ENCODE measurements around the gene PON2.

The PON2 gene

DNA sequence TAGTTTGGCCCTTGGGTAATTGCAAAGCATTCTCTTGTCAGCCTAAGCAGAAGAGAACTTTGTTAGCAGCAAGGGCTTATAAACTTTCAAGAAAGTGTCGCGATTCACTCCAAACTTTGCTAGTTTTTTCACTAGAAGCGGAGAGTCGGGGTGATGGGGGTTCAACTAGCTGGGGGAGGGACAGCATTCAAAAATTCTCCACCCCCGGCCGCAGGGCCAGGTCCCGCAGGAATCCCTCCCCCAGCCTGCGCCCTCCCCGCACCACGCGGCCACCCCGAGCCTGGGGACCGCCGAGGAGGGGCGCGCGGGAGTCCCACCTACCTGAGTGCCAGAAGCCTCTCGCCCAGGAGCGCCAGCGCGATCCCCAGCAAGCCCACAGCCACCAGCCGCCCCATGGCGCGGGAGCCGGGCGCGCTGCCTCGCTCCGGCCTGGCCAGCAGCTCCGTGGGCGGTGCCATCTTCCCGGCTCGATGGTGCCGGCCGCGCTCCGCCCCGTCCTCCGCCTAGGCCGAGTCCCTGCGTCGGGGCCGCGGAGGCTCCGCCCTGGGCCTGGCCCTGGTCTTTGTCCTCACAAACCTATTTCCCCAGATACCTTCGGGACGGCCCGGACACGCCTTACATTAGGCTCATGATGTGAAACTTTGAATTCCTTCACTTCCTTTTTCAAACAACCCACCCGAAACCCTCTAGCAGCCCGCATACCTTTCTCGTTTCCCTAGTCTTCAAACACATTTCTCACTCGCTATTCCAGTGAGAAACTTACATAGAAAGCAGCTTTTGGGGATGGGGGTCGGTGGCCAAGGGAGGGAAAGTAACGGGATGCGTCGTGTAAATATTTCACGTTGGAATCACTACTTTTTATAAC is at the start of gene PON2 (continued):
- TF ChIP-seq, protein P1, sequence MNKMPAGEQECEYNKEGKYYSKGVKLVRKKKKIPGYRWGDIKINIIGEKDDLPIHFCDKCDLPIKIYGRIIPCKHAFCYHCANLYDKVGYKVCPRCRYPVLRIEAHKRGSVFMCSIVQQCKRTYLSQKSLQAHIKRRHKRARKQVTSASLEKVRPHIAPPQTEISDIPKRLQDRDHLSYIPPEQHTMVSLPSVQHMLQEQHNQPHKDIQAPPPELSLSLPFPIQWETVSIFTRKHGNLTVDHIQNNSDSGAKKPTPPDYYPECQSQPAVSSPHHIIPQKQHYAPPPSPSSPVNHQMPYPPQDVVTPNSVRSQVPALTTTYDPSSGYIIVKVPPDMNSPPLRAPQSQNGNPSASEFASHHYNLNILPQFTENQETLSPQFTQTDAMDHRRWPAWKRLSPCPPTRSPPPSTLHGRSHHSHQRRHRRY (tag by site-specific recombination; IDR thresholded peaks at IDR 0.05): no peak
- TF ChIP-seq ZNF354C (tag by site-specific recombination; IDR thresholded peaks at IDR 0.05; ENCODE audit: borderline replicate concordance, low read depth) (no peak), ZNF785 (tag by site-specific recombination; IDR thresholded peaks at IDR 0.05) (no peak), ZNF10 (tag by site-specific recombination; IDR thresholded peaks at IDR 0.05) (no peak), ZNF202 (tag by site-specific recombination; IDR thresholded peaks at IDR 0.05; ENCODE audit: borderline replicate concordance) (no peak), ZNF501 (tag by site-specific recombination; IDR thresholded peaks at IDR 0.05) (no peak; the same call in 1 of the 2 replicates), ZNF121 (tag by site-specific recombination; IDR thresholded peaks at IDR 0.05) (no peak), IKZF3 (tag by site-specific recombination; IDR thresholded peaks at IDR 0.05) (0 out of 2 replicates have a peak, but pooled peaks have one; percentile 9), ZNF24 (tag by site-specific recombination; IDR thresholded peaks at IDR 0.05) (no peak), BCL11A (tag by site-specific recombination; IDR thresholded peaks at IDR 0.05; ENCODE audit: low read depth) (no peak), ZFHX2 (tag by site-specific recombination; conservative IDR thresholded peaks at IDR 0.05) (peak; percentile 88), ZIC2 (tag by site-specific recombination; IDR thresholded peaks at IDR 0.05) (peak; percentile 48), ZNF514 (tag by site-specific recombination; IDR thresholded peaks at IDR 0.05) (no peak), ZNF544 (tag by site-specific recombination; IDR thresholded peaks at IDR 0.05) (no peak), ZNF707 (tag by site-specific recombination; IDR thresholded peaks at IDR 0.05) (no peak), ZBTB21 (tag by site-specific recombination; IDR thresholded peaks at IDR 0.05) (no peak), ZBTB17 (tag by site-specific recombination; IDR thresholded peaks at IDR 0.05) (peak; percentile 68; the same call in 1 of the 2 replicates), ZNF394 (tag by site-specific recombination; IDR thresholded peaks at IDR 0.05; ENCODE audit: borderline replicate concordance) (no peak), ZNF768 (tag by site-specific recombination; IDR thresholded peaks at IDR 0.05) (no peak), ZNF2 (tag by site-specific recombination; IDR thresholded peaks at IDR 0.05) (no peak), ZNF132 (tag by site-specific recombination; IDR thresholded peaks at IDR 0.05; ENCODE audit: borderline replicate concordance) (no peak), EGR2 (tag by site-specific recombination; IDR thresholded peaks at IDR 0.05; ENCODE audit: low read depth) (peak; percentile 77), RBAK (tag by site-specific recombination; IDR thresholded peaks at IDR 0.05) (no peak), ZNF138 (tag by site-specific recombination; IDR thresholded peaks at IDR 0.05; ENCODE audit: borderline replicate concordance) (no peak), HOXC10 (CRISPR knock-in tag; IDR thresholded peaks at IDR 0.05) (no peak), ZNF426 (tag by site-specific recombination; IDR thresholded peaks at IDR 0.05) (no peak), ZNF37A (tag by site-specific recombination; IDR thresholded peaks at IDR 0.05) (no peak)
- TF ChIP-seq, protein P2, sequence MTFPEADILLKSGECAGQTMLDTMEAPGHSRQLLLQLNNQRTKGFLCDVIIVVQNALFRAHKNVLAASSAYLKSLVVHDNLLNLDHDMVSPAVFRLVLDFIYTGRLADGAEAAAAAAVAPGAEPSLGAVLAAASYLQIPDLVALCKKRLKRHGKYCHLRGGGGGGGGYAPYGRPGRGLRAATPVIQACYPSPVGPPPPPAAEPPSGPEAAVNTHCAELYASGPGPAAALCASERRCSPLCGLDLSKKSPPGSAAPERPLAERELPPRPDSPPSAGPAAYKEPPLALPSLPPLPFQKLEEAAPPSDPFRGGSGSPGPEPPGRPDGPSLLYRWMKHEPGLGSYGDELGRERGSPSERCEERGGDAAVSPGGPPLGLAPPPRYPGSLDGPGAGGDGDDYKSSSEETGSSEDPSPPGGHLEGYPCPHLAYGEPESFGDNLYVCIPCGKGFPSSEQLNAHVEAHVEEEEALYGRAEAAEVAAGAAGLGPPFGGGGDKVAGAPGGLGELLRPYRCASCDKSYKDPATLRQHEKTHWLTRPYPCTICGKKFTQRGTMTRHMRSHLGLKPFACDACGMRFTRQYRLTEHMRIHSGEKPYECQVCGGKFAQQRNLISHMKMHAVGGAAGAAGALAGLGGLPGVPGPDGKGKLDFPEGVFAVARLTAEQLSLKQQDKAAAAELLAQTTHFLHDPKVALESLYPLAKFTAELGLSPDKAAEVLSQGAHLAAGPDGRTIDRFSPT (tag by site-specific recombination; IDR thresholded peaks at IDR 0.05): peak; percentile 73; the same call in 1 of the 2 replicates
- TF ChIP-seq, protein P3, sequence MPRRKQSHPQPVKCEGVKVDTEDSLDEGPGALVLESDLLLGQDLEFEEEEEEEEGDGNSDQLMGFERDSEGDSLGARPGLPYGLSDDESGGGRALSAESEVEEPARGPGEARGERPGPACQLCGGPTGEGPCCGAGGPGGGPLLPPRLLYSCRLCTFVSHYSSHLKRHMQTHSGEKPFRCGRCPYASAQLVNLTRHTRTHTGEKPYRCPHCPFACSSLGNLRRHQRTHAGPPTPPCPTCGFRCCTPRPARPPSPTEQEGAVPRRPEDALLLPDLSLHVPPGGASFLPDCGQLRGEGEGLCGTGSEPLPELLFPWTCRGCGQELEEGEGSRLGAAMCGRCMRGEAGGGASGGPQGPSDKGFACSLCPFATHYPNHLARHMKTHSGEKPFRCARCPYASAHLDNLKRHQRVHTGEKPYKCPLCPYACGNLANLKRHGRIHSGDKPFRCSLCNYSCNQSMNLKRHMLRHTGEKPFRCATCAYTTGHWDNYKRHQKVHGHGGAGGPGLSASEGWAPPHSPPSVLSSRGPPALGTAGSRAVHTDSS (tag by site-specific recombination; IDR thresholded peaks at IDR 0.05): no peak
- TF ChIP-seq, protein P4, sequence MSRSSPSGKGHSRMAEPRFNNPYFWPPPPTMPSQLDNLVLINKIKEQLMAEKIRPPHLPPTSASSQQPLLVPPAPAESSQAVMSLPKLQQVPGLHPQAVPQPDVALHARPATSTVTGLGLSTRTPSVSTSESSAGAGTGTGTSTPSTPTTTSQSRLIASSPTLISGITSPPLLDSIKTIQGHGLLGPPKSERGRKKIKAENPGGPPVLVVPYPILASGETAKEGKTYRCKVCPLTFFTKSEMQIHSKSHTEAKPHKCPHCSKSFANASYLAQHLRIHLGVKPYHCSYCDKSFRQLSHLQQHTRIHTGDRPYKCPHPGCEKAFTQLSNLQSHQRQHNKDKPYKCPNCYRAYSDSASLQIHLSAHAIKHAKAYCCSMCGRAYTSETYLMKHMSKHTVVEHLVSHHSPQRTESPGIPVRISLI (tag by site-specific recombination; IDR thresholded peaks at IDR 0.05): no peak
- TF ChIP-seq, protein P5, sequence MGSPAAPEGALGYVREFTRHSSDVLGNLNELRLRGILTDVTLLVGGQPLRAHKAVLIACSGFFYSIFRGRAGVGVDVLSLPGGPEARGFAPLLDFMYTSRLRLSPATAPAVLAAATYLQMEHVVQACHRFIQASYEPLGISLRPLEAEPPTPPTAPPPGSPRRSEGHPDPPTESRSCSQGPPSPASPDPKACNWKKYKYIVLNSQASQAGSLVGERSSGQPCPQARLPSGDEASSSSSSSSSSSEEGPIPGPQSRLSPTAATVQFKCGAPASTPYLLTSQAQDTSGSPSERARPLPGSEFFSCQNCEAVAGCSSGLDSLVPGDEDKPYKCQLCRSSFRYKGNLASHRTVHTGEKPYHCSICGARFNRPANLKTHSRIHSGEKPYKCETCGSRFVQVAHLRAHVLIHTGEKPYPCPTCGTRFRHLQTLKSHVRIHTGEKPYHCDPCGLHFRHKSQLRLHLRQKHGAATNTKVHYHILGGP (tag by site-specific recombination; IDR thresholded peaks at IDR 0.05): no peak
- TF ChIP-seq, protein P6, sequence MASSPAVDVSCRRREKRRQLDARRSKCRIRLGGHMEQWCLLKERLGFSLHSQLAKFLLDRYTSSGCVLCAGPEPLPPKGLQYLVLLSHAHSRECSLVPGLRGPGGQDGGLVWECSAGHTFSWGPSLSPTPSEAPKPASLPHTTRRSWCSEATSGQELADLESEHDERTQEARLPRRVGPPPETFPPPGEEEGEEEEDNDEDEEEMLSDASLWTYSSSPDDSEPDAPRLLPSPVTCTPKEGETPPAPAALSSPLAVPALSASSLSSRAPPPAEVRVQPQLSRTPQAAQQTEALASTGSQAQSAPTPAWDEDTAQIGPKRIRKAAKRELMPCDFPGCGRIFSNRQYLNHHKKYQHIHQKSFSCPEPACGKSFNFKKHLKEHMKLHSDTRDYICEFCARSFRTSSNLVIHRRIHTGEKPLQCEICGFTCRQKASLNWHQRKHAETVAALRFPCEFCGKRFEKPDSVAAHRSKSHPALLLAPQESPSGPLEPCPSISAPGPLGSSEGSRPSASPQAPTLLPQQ (tag by site-specific recombination; IDR thresholded peaks at IDR 0.05): peak; percentile 69; the same call in 1 of the 2 replicates
